Ascending aorta (tissue), 2 donors: ENCODE measurements around the gene PRKCA. TPM values are rescaled to one million over a fixed set of nuclear protein-coding genes. Genes with fewer than 3 reads are reported as not detected.
"Not testable (repeated sequence)": the region's sequence is repeated elsewhere in the genome, so short reads cannot be mapped to it uniquely, and the experiment has no call there.

ENCODE experiments used
- DNase-seq, 2 donors: peaks; one replicate each; pipeline ENCODE4 v3.0.0-alpha.2; 2019; ENCODE audit warnings: low spot score in 2 of 2
- H3K27ac ChIP-seq, 2 donors: fragments of 200-600 bp; sonication (generic); one replicate each; pipeline ENCODE4 v1.5.1; 2016 to 2017; ENCODE audit warnings: mild to moderate bottlenecking in 1 of 2
- H3K27me3 ChIP-seq: fragments of 200-600 bp; sonication (generic); one replicate; pipeline ENCODE4 v1.5.1; 2017
- H3K36me3 ChIP-seq, 2 donors: fragments of 200-600 bp; sonication (generic); one replicate each; pipeline ENCODE4 v1.5.1; 2016
- H3K4me1 ChIP-seq, 2 donors: fragments of 200-600 bp; sonication (generic); one replicate each; pipeline ENCODE4 v1.5.1; 2016 to 2017; ENCODE audit warnings: mild to moderate bottlenecking in 1 of 2
- H3K4me3 ChIP-seq, 2 donors: fragments of 200-600 bp; sonication (generic); one replicate each; pipeline ENCODE4 v1.5.1; 2016 to 2017; ENCODE audit warnings: mild to moderate bottlenecking in 1 of 2
- H3K9me3 ChIP-seq, 2 donors: fragments of 200-600 bp; sonication (generic); one replicate each; pipeline ENCODE4 v1.5.1; 2016
- CTCF ChIP-seq, 3 experiments: fragments of 200-600 bp in 2 of 3; fragments of 450-650 bp in 1 of 3; sonication (generic) in 2 of 3; IDR thresholded peaks; one replicate each; pipeline ENCODE4 v1.5.1; 2016 to 2019; ENCODE audit warnings: antibody characterized with exemption in 3 of 3, mild to moderate bottlenecking in 1 of 3, moderate library complexity in 1 of 3
- intact Hi-C: fragments of 100-400 bp; cut with DNase I; formaldehyde crosslinking; loops from one replicate; pipeline ENCODE4 v1.15.1; 2023
- total RNA-seq: library from RNA; depleted of rRNA; stranded (reverse); fragments of >200 nt; gene quantifications from one replicate; pipeline ENCODE4 v1.1.0, GENCODE V29; 2016

Gene PRKCA
- total RNA-seq, 1 donor from 2014 or later = 3.2 TPM

DNA sequence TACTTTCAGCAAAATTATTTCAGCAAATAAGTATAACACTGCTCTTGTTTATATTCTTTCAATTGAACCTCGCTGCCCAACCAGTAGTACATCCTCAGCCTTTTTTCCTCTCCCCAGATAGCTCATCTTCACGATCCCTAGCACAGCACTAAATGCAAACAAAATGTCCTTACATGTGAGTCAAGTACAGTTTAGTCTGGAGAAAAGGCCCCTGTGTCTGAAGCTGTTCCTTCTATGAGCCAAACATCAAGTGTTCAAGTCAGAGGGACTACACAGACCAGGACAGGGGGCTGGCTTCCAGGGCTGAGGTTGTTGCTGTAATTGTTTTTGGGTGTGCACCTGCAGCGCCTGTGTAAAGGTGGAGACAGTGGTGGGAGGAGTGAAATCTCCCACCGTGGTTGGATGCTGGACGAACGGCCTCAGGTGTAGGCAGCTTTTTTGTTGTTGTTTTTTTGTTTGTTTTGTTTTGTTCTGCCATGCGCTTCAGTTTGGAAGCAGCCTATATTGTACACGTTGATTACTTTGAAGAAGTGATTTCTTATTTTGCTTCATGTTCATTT lies 147.1 kb downstream of the PRKCA start:
- Histone ChIP-seq H3K27me3 (no peaks in the 10 kb centered on the region), H3K4me1 (no peaks in the 10 kb centered on the region), H3K36me3 (no peaks in the 10 kb centered on the region), H3K27ac (no peak overlapping the region), H3K9me3 (no peaks in the 10 kb centered on the region), H3K4me3 (no peak overlapping the region)
- intact Hi-C loops = no loop called here
- no peak for TF ChIP-seq CTCF (IDR thresholded peaks at IDR 0.05)
- no peak for DNase-seq

DNA sequence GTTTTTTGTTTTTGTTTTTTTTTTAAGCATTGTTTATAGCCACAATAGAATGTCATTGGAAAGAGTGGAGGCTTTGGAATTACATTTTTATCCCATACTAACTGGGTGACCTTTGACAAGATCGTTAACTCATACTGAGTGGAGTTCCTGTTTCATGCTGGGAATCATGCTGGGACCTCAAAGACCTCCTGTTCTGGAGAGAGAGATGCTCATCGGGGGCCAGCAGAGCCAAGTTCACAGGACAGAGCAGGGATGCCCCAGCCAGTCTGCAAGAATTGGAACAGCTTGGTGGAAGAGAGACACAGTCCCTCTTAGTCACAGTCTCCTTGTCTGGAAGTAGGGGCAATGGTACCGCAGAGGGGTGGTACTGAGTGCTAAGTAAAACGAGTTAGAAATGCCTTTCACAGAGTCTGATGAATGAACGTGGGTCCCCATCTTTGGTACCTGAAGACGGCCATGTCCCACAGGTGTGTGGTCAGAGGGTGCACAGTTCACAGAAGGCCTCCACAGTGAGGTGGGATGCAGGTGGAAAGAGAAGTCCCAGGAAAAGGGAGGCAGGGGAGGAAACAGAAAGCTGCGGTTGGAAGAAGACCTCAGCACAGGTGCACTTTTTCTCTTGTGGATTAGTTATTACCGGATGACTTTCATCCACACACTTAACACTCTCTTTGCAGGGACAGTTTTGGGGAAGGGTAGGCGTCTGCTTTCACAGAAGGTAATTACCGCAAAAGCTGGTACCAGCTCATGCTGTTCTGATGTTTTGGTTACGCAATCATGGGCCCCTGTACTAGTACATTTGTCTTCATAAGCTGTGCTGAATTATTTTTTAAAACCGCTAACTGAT lies 147.8 kb downstream of the PRKCA start:
- TF ChIP-seq CTCF (IDR thresholded peaks at IDR 0.05) = no peak
- no peak for DNase-seq
- no peaks in the 10 kb centered on the region for H3K36me3 ChIP-seq
- intact Hi-C loops = no loop called here
- no peak overlapping the region for H3K4me3 ChIP-seq
- no peaks in the 10 kb centered on the region for H3K27me3 ChIP-seq
- H3K27ac ChIP-seq = no peak overlapping the region
- H3K9me3 ChIP-seq = no peaks in the 10 kb centered on the region
- H3K4me1 ChIP-seq = no peaks in the 10 kb centered on the region

DNA sequence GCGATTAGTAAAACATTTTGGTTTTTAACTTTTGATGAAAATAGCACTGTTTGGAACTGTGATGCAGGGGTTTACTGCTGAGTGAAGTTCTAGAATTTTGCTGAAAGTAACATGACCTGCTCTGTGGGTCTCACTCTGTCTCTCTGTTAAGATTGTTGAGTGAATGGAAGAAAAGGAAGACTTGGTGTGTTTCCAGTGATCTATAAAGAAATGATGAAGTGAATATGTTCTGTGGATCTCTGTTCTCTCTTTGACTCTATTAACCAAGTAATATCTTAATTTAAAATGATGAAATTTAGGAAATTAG lies 148.4 kb downstream of the PRKCA start:
- no peak overlapping the region for H3K4me3 ChIP-seq
- TF ChIP-seq CTCF (IDR thresholded peaks at IDR 0.05) = no peak
- intact Hi-C loops = no loop called here

DNA sequence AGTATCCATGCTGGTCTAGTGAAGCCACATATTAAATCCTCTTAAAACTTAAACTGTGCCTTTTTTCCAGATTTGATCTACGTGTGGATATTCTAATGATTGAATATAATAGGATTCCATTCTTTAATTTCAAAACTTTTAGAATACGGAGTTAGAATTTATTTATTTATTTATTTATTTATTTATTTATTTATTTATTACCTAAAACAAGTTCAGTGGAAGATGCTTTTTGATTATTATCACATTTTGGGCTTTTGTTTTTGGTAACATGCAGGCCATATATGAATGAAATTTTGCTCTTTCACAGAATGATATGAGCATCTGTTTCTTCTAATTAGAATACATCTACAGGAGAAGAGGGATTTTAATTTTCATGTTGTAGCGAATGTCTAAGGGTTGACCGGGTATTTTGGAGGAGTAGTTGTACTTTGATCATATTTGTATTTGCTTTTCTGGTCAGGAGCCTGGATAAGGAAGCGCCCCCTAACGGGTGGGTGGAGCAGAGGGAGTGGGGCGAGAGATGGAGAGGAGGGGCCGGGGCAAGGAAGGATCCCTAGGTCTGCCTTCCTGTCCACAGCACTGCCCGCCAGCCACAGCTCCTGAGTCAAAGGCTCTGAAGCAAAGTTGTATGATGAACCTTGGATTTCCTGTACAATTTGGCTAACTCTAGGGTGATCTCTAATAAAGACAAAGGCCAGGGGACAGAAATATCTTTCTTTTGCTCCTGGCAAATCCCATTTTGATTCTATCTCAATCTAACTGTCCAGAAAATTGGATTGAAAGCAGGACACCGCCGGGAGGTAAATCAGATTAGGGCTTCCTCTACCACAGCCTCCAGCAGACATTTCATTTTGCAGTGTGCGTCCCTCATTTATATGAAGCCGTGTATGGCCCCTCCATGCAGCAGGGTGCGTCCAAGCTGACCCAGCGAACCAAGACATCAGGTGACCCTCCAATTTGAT lies 149.1 kb downstream of the PRKCA start:
- H3K4me3 ChIP-seq = no peak overlapping the region
- H3K9me3 ChIP-seq = no peaks in the 10 kb centered on the region
- H3K27ac ChIP-seq = no peak overlapping the region
- H3K4me1 ChIP-seq = no peaks in the 10 kb centered on the region
- no peaks in the 10 kb centered on the region for H3K36me3 ChIP-seq
- intact Hi-C loops = no loop called here
- TF ChIP-seq CTCF (IDR thresholded peaks at IDR 0.05) = no peak
- no peaks in the 10 kb centered on the region for H3K27me3 ChIP-seq
- DNase-seq = no peak

More for the DNA sequence above, 148.4 kb downstream of the PRKCA start:
- DNase-seq = no peak
- H3K27me3 ChIP-seq = no peaks in the 10 kb centered on the region
- no peaks in the 10 kb centered on the region for H3K4me1 ChIP-seq
- H3K27ac ChIP-seq = no peak overlapping the region
- H3K36me3 ChIP-seq = no peaks in the 10 kb centered on the region
- no peaks in the 10 kb centered on the region for H3K9me3 ChIP-seq

GRCh38 chr17:66455060-66455459 lies 152.6 kb downstream of the PRKCA start:
- Histone ChIP-seq H3K4me3 (no peak overlapping the region), H3K27me3 (no peaks in the 10 kb centered on the region), H3K36me3 (no peaks in the 10 kb centered on the region), H3K9me3 (no peaks in the 10 kb centered on the region), H3K4me1 (no peaks in the 10 kb centered on the region), H3K27ac (no peak overlapping the region)
- no peak for DNase-seq
- TF ChIP-seq CTCF (IDR thresholded peaks at IDR 0.05) = no peak
- intact Hi-C loops = no loop called here

- not testable (repeated sequence) for H3K27ac ChIP-seq, DNase-seq
These were observed 155.1 kb downstream of the PRKCA start for GRCh38 chr17:66457499-66457898.

More at GRCh38 chr17:66457499-66457898, 155.1 kb downstream of the PRKCA start:
- H3K27me3 ChIP-seq, intact Hi-C loops, H3K36me3 ChIP-seq, H3K4me3 ChIP-seq, H3K4me1 ChIP-seq, H3K9me3 ChIP-seq: not testable (repeated sequence)
